ENCODE results near the gene TFB1M.

DNA sequence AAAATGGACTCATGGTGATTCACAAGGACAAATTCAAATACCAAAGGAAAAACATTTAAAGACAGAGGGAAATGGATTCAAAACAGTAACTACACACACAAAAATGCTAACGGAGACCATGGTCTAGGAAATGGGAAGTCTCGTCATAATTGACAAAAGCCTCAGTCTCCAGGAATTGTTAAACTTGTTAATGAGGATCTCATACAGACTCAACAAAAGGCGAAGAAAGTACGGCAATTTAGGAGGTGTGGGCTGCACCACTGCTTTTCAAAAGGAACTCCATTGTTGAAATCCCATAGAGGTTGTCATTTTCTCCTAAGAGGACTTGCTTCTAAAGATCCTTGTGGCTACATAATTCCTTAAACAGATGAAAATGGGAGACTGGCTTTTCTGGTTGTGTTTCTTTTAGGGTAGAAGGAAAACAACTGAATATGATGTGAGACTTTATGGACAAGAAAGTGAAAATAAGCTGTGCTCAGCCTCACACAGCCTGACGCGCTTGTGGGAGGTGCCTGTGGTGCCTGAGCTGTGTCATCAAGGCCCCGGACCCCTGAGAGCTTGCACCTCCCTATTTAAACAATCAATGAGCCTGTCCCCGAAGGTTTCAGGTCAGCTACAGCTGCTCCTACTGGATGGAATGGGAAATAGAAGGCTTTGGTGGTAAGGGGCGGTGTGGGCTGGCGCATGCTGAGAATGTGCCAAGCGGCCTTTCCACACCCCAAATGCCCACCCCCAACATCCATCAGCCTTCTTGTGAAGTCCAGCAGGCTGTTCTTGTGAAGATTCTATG lies 53.0 kb downstream of the TFB1M start:
- no peak for TF ChIP-seq CTCF (IDR thresholded peaks at IDR 0.05; ENCODE audit: extremely low read depth in 1 of 2, insufficient read depth in 1 of 2, low read depth in 1 of 2, low read length in 2 of 2)
- no peak for TF ChIP-seq EZH2 (IDR thresholded peaks at IDR 0.05; ENCODE audit: borderline replicate concordance, low read depth, low read length, severe bottlenecking)
- no peak for TF ChIP-seq MYC (IDR thresholded peaks at IDR 0.05; ENCODE audit: low read depth, low read length)
- TF ChIP-seq POLR2A (IDR thresholded peaks at IDR 0.05; ENCODE audit: low read depth, low read length) = no peak
- TF ChIP-seq JUN (IDR thresholded peaks at IDR 0.05; ENCODE audit: borderline replicate concordance, insufficient read depth, insufficient read length, low read depth) = no peak
- TF ChIP-seq GATA2 (IDR thresholded peaks at IDR 0.05; ENCODE audit: insufficient read depth, insufficient read length, low read depth, low read length) = no peak

Measured in endothelial cell of umbilical vein (primary cell).